ENCODE measurements around the gene GRIA3.

The GRIA3 gene

GRCh38 chrX:123330229-123330942, 146.3 kb downstream of the GRIA3 start:
- no peaks in the 10 kb centered on the region for H3K9me3 ChIP-seq (ENCODE audit: insufficient read depth, low read depth, low read length)
- H3K9ac ChIP-seq (ENCODE audit: low read length) = no peak overlapping the region
- no peak overlapping the region for H4K8ac ChIP-seq (ENCODE audit: low read depth, low read length)

GRCh38 chrX:123331349-123331748, 147.3 kb downstream of the GRIA3 start:
- H3K79me2 ChIP-seq (ENCODE audit: control insufficient read depth, insufficient read depth, low read length, poor library complexity) = no peaks in the 10 kb centered on the region
- H3K79me1 ChIP-seq (ENCODE audit: low read length) = no peaks in the 10 kb centered on the region
- H2BK5ac ChIP-seq (ENCODE audit: low read depth, low read length, poor library complexity) = no peak overlapping the region
- no peak overlapping the region for H2BK120ac ChIP-seq (ENCODE audit: insufficient read depth, low read length, poor library complexity)
- H3K9me3 ChIP-seq (ENCODE audit: insufficient read depth, low read depth, low read length) = no peaks in the 10 kb centered on the region
- H3K14ac ChIP-seq (ENCODE audit: low read length) = no peak overlapping the region
- no peak overlapping the region for H2BK12ac ChIP-seq (ENCODE audit: low read length)
- H3K18ac ChIP-seq (ENCODE audit: low read length) = no peak overlapping the region
- no peak overlapping the region for H3K4ac ChIP-seq (ENCODE audit: low read depth, low read length)
- no peak overlapping the region for H4K8ac ChIP-seq (ENCODE audit: low read depth, low read length)
- H3K23ac ChIP-seq (ENCODE audit: low read length) = no peak overlapping the region
- H3K27me3 ChIP-seq (ENCODE audit: insufficient read depth, low read length) = no peaks in the 10 kb centered on the region
- H3K9ac ChIP-seq (ENCODE audit: low read length) = no peak overlapping the region
- H3K27ac ChIP-seq (ENCODE audit: low read depth, low read length) = no peak overlapping the region
- H2AK5ac ChIP-seq (ENCODE audit: low read length) = no peak overlapping the region
- no peaks in the 10 kb centered on the region for H3K36me3 ChIP-seq (ENCODE audit: control insufficient read depth in 1 of 2, insufficient read depth in 2 of 2, low read length in 2 of 2)
- H4K12ac ChIP-seq (ENCODE audit: low read depth, low read length) = no peak overlapping the region
- H3K4me2 ChIP-seq (ENCODE audit: low read length) = no peak overlapping the region
- no peak overlapping the region for H3K4me3 ChIP-seq (ENCODE audit: low read depth, low read length)
- no peak overlapping the region for H2AFZ ChIP-seq (ENCODE audit: insufficient read depth, low read length, poor library complexity)
- DNase-seq = no peak
- H3K4me1 ChIP-seq (ENCODE audit: control insufficient read depth in 1 of 2, insufficient read depth in 2 of 2, low read length in 2 of 2) = no peaks in the 10 kb centered on the region
- no peak overlapping the region for H4K91ac ChIP-seq (ENCODE audit: low read depth, low read length)

More at GRCh38 chrX:123330229-123330942, 146.3 kb downstream of the GRIA3 start:
- H2AFZ ChIP-seq (ENCODE audit: insufficient read depth, low read length, poor library complexity) = no peak overlapping the region
- H3K4me3 ChIP-seq (ENCODE audit: low read depth, low read length) = no peak overlapping the region
- no peak overlapping the region for H2AK5ac ChIP-seq (ENCODE audit: low read length)
- no peak overlapping the region for H3K4me2 ChIP-seq (ENCODE audit: low read length)
- H4K12ac ChIP-seq (ENCODE audit: low read depth, low read length) = no peak overlapping the region
- H3K79me2 ChIP-seq (ENCODE audit: control insufficient read depth, insufficient read depth, low read length, poor library complexity) = no peaks in the 10 kb centered on the region
- H3K14ac ChIP-seq (ENCODE audit: low read length) = no peak overlapping the region
- H3K36me3 ChIP-seq (ENCODE audit: control insufficient read depth in 1 of 2, insufficient read depth in 2 of 2, low read length in 2 of 2) = no peaks in the 10 kb centered on the region
- no peak overlapping the region for H4K91ac ChIP-seq (ENCODE audit: low read depth, low read length)
- no peak overlapping the region for H3K4ac ChIP-seq (ENCODE audit: low read depth, low read length)
- H3K27ac ChIP-seq (ENCODE audit: low read depth, low read length) = no peak overlapping the region
- H3K79me1 ChIP-seq (ENCODE audit: low read length) = no peaks in the 10 kb centered on the region
- H3K4me1 ChIP-seq (ENCODE audit: control insufficient read depth in 1 of 2, insufficient read depth in 2 of 2, low read length in 2 of 2) = no peaks in the 10 kb centered on the region
- H3K18ac ChIP-seq (ENCODE audit: low read length) = no peak overlapping the region
- no peak overlapping the region for H2BK5ac ChIP-seq (ENCODE audit: low read depth, low read length, poor library complexity)
- H3K27me3 ChIP-seq (ENCODE audit: insufficient read depth, low read length) = no peaks in the 10 kb centered on the region
- no peak for DNase-seq
- no peak overlapping the region for H3K23ac ChIP-seq (ENCODE audit: low read length)
- H2BK120ac ChIP-seq (ENCODE audit: insufficient read depth, low read length, poor library complexity) = no peak overlapping the region
- no peak overlapping the region for H2BK12ac ChIP-seq (ENCODE audit: low read length)

GRCh38 chrX:123331859-123332258, 147.8 kb downstream of the GRIA3 start:
- Histone ChIP-seq H2AK5ac (ENCODE audit: low read length) (no peak overlapping the region), H3K79me1 (ENCODE audit: low read length) (no peaks in the 10 kb centered on the region), H3K9ac (ENCODE audit: low read length) (no peak overlapping the region), H3K4me1 (ENCODE audit: control insufficient read depth in 1 of 2, insufficient read depth in 2 of 2, low read length in 2 of 2) (no peaks in the 10 kb centered on the region), H3K4me2 (ENCODE audit: low read length) (no peak overlapping the region), H3K4ac (ENCODE audit: low read depth, low read length) (no peak overlapping the region), H4K8ac (ENCODE audit: low read depth, low read length) (no peak overlapping the region), H3K27ac (ENCODE audit: low read depth, low read length) (no peak overlapping the region), H2BK5ac (ENCODE audit: low read depth, low read length, poor library complexity) (no peak overlapping the region), H4K12ac (ENCODE audit: low read depth, low read length) (no peak overlapping the region), H3K36me3 (ENCODE audit: control insufficient read depth in 1 of 2, insufficient read depth in 2 of 2, low read length in 2 of 2) (no peaks in the 10 kb centered on the region), H4K91ac (ENCODE audit: low read depth, low read length) (no peak overlapping the region), H3K27me3 (ENCODE audit: insufficient read depth, low read length) (no peaks in the 10 kb centered on the region), H3K18ac (ENCODE audit: low read length) (no peak overlapping the region), H3K79me2 (ENCODE audit: control insufficient read depth, insufficient read depth, low read length, poor library complexity) (no peaks in the 10 kb centered on the region), H3K14ac (ENCODE audit: low read length) (no peak overlapping the region), H2AFZ (ENCODE audit: insufficient read depth, low read length, poor library complexity) (no peak overlapping the region), H3K4me3 (ENCODE audit: low read depth, low read length) (no peak overlapping the region), H3K9me3 (ENCODE audit: insufficient read depth, low read depth, low read length) (no peaks in the 10 kb centered on the region), H2BK12ac (ENCODE audit: low read length) (no peak overlapping the region), H3K23ac (ENCODE audit: low read length) (no peak overlapping the region), H2BK120ac (ENCODE audit: insufficient read depth, low read length, poor library complexity) (no peak overlapping the region)
- no CpG with 5 or more reads among the region's 1 CpG for WGBS (ENCODE audit: extremely low coverage, insufficient coverage, insufficient read length)
- DNase-seq = no peak

GRCh38 chrX:123336666-123337065, 152.6 kb downstream of the GRIA3 start:
- Histone ChIP-seq H2AK5ac (ENCODE audit: low read length) (no peak overlapping the region), H3K9me3 (ENCODE audit: insufficient read depth, low read depth, low read length) (no peaks in the 10 kb centered on the region), H3K79me1 (ENCODE audit: low read length) (no peaks in the 10 kb centered on the region), H3K23ac (ENCODE audit: low read length) (no peak overlapping the region), H3K27me3 (ENCODE audit: insufficient read depth, low read length) (no peaks in the 10 kb centered on the region), H3K4ac (ENCODE audit: low read depth, low read length) (no peak overlapping the region), H2BK5ac (ENCODE audit: low read depth, low read length, poor library complexity) (no peak overlapping the region), H3K36me3 (ENCODE audit: control insufficient read depth in 1 of 2, insufficient read depth in 2 of 2, low read length in 2 of 2) (no peaks in the 10 kb centered on the region), H2AFZ (ENCODE audit: insufficient read depth, low read length, poor library complexity) (no peak overlapping the region), H3K79me2 (ENCODE audit: control insufficient read depth, insufficient read depth, low read length, poor library complexity) (no peaks in the 10 kb centered on the region), H2BK12ac (ENCODE audit: low read length) (no peak overlapping the region), H4K12ac (ENCODE audit: low read depth, low read length) (no peak overlapping the region), H4K91ac (ENCODE audit: low read depth, low read length) (no peak overlapping the region), H3K18ac (ENCODE audit: low read length) (no peak overlapping the region), H3K4me3 (ENCODE audit: low read depth, low read length) (no peak overlapping the region), H2BK120ac (ENCODE audit: insufficient read depth, low read length, poor library complexity) (no peak overlapping the region), H4K8ac (ENCODE audit: low read depth, low read length) (no peak overlapping the region), H3K27ac (ENCODE audit: low read depth, low read length) (no peak overlapping the region), H3K9ac (ENCODE audit: low read length) (no peak overlapping the region), H3K4me1 (ENCODE audit: control insufficient read depth in 1 of 2, insufficient read depth in 2 of 2, low read length in 2 of 2) (no peaks in the 10 kb centered on the region), H3K14ac (ENCODE audit: low read length) (no peak overlapping the region), H3K4me2 (ENCODE audit: low read length) (no peak overlapping the region)
- DNase-seq = no peak
- no CpG with 5 or more reads among the region's 1 CpG for WGBS (ENCODE audit: extremely low coverage, insufficient coverage, insufficient read length)
